DMS153 (cell line): ENCODE results near the gene WNT11.

ENCODE experiments used
- DNase-seq: peaks from one replicate; lab custom pipeline; 2025; lab: John Stamatoyannopoulos, UW

WNT11 gene

GRCh38 chr11:76218449-76219178 is 12.3 kb upstream of the WNT11 start:
- no peak for DNase-seq

DNA sequence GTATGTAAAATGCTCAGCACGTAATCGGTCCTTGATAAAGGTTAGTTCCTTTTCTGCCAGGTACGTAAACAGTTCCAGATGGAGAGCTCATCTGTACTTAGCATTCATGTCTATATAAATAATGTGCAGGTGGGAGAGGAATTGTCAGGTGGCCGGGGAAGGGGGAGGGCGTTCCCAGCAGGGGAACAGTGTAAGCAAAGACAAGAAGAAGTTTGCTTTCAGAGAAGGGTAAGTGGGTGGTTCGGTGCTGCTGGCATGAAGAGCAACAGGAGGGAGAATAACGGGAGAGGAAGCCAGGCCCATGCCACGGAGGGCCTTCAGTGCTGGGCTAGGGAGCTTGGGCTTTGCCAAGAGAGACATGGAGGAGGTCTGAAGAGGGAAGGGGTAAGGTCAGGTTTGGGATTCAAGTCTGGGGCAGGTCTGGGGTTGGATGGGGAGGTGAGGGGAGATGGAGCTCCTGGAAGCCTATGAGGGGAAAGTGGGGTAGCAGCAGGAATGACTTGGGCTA is 11.4 kb upstream of the WNT11 start:
- peak; percentile 80 for DNase-seq

GRCh38 chr11:76216536-76217325 is 10.4 kb upstream of the WNT11 start:
- DNase-seq, result no peak

DNA sequence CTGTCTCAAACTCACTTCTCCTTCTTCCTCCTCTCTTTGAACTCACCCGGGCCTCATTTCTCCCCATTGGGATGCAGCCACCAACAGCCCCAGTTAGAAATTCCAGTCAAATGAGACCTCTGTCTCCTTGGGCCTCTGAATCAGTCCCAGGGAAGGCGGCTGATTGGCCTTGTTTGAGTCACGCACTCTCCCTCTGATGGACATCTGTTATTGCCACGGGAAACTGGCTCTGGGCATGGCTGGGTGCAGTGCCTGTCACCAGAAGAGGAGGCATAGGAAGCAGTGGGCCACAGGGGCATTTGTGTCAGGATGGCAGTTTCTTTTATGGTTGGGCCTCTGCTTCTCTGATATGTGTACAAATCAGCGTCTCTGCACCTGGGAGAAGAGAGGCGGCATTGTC is 9.6 kb upstream of the WNT11 start:
- DNase-seq, result no peak

DNA sequence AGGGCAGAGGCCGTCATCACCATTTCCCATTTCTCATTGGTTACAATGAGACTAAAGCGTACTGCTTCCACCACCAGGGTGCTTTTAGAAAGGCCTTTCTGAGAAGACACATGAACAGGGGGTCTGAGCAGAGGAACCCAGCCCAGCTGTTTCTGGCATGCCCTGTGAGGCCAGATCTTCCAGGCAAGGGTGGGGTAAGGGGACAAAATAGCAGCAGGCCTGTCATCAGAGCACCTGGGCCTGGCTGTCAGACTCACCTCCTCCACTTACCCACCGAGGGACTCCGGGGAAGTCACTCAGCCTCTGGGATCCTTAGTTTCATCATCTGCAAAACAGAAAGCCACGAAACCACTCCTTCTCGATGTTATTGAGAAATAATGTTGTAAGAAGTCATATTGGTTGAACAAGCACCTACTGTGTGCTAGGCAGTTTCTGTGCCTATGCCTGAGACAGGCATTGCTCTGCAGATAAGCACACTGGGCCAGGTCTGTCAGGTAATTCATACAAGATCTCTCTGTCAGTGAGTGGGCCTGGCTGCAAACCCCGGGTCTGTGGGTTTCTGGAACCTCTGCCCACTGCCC is 8.8 kb upstream of the WNT11 start:
- DNase-seq, result no peak

DNA sequence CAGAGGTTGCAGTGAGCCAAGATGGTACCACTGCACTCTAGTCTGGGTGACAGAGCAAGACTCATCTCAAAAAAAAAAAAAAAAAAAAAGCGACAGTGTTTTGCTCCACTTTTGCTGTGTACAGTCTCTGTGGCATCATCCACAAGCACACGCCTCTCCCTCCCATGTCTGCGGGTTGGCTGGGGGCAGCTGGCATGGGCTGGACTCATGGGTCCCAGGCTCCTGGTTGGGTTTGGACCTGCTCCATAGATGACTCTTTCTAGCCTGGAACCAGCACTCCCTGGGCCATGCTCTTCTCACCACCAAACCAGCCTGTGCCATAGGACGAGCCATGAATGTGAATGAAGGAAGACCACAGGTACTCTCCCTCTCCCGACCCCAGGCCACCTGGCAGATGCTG is 7.9 kb upstream of the WNT11 start:
- no peak for DNase-seq

- DNase-seq, result no peak
Measured at GRCh38 chr11:76212086-76213035, 6.1 kb upstream of the WNT11 start.

DNA sequence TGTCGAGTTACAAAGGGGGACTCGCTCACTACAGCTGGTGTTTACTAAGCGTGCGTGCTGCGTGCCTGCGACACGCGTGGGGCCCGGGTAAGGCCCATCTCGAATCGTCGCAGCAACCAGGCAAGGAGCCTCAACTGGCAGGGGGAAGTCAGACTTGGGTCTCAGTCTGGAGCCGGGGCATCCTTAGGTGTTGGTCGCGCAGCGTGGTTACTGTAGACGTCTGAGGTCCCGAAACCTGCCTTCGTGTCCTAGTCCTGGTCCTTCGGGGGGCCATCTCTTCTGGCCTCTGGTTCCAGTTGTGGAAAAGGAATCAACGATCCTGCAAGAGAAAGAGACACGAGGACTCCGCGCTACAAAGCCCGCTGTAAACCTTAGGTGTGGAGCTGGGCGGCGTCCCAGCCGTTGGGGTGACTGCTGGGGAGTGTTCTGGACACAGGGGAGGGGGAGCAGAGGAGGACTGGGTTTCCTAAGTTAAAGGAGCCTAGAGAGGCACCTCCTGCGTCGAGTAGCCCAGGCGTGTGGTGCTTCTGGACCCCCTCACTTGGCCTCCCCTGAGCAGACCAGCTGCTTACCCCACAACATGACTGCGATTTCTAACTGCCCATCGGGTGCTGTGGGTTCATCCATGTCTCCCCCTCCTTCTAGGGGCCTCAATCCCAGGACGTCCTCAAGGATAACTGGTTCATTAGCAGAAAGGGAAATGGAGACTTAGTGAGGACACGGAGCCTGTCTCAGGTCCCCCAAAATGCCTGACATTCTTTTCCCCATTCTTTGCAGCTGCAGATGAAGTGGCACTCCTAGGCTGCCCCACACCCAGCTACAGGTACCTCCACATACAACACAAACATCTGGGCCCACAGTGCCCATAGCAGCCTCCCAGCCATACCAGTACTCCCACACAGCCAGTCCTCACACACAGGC is 4.9 kb upstream of the WNT11 start:
- DNase-seq, result no peak

GRCh38 chr11:76209973-76210930 is 4.0 kb upstream of the WNT11 start:
- peak; percentile 50 for DNase-seq

DNA sequence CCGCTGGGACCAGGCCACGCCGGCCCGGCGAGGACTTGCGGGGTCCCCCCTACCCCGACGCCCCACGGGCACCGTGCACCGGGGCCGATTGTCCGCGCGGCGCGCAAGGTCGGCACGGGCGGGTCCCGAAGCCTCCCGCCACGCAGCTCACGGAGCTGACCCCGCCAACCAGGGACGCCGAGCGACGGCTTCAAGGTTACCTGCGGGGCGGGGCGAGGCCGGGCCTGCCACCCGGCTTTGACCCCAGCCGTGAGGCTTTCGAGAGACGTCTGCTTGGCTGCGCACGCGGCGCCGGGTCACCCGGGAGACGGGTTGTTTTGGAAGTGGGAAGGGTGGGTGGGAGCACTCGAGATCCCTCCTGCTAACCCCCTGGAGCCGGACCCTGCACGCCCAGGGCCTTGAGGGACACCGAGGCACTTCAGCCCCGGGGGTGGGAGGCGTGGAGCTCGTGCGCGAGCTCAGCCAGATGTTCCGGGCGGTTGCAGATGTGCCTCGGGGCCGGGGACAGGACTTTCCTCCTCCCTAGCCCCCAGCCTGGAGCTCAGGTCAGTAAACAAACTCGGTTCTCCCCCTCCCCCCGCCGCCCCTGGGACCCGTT is 3.2 kb upstream of the WNT11 start:
- DNase-seq, result no peak

GRCh38 chr11:76208438-76209374 is 2.4 kb upstream of the WNT11 start:
- DNase-seq, result peak; percentile 61

DNA sequence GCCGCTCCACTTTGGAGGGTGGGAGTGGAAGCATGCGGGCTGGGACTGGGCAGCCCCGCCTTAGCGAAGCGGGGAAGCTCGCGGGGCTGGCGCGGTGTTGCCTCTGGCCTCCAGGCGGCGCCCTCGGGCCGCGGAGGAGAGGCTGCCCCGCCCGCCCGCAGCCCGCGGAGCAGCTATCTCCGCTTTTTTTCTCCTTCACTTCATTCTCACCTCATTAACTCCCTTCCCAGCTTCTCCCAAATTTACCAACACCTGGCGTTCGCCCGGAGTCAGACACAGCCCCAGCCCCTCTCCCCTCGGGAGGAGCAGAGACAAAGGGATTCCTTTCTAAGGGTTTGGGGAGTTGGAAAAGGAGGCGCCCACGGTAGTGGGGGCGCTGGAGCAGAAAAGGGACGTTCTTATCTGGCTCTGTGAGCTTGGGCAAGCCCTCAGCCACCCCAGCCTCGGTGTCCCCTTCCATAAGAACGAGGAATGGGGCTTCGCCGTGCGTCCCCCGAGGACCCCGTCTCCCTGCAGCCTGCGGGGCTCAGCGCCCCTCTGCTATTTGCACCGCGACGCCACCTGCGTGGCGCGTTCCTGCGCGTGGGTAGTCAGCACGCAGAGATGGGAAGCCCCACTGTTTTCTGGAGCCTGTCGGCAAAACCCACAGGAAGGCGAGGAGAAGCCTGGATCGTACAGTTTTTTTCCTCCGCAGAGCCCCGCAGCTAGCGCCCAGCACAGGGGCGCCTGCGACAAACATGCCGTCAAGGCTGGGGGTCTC is 1.5 kb upstream of the WNT11 start:
- peak; percentile 73 for DNase-seq

DNA sequence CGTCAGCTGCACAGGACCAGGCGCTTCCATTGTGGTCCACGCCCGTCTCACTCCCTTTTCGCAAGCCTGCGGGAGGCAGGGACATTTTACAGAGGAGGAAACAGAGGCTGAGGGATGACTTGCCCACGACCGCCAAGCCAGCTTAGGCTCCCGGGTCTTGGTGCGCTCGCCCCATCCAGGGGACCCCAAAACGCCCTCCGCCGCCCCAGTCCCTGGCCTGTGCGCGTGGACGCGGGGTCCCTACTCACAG is 300 bp downstream of the WNT11 start:
- no peak for DNase-seq

DNA sequence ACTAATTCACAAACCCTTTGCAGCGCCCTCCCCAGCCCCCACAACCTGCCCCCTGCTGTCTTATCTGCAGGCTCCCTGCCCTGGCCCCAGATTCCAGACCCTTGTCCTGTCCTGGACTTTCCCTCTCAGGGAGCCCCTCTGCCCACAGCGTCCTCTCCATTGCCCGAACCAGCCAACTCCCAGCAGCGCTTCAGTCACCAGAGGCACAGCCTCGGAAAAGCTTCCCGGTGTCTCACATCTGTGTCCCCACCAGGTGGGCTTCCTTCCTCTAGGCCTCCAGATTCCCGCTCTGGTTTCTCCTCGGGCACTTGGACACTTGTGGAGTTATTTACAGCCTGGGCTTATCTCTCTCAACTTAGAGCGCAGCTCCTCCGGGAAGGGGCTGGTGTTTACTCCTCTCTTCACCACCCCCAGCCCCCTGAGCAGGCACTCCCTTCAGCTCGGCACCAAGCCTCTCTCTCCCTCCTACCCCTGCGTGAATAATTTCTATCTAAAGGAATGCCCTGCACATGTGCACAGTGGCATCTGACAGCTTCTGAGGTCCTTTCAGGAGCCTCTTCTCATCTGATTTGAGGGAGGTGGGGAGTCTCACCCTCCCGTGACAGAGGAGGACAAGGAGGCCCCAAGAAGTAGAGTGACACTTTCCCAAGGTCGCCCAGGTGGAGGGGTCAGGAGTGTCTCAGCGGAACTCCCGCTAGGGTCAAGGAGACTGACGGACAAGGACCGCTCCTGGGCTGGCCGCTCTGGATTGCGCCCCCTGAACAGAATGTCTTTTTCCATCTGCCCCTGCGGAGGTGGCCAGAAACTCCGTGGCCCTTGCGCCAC is 838 bp downstream of the WNT11 start:
- no peak for DNase-seq

DNA sequence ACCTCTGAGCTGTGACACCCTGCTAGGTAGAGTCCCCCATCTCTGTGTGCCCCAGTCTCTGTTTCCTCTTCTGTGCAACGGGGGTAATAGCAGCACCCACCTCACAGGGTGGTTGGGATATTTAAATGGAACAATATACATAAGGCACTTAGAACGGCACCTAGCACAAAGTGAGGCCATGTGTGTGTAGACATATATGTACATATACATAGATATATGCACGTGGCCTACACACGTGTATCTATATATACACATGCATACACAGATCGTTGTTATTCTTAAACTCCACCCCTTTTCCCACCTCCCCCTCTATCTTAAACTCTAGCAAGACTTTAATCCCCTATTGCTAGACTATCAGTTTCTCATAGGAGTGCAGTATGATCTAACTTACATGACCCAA is 2.4 kb downstream of the WNT11 start:
- DNase-seq, result no peak

DNA sequence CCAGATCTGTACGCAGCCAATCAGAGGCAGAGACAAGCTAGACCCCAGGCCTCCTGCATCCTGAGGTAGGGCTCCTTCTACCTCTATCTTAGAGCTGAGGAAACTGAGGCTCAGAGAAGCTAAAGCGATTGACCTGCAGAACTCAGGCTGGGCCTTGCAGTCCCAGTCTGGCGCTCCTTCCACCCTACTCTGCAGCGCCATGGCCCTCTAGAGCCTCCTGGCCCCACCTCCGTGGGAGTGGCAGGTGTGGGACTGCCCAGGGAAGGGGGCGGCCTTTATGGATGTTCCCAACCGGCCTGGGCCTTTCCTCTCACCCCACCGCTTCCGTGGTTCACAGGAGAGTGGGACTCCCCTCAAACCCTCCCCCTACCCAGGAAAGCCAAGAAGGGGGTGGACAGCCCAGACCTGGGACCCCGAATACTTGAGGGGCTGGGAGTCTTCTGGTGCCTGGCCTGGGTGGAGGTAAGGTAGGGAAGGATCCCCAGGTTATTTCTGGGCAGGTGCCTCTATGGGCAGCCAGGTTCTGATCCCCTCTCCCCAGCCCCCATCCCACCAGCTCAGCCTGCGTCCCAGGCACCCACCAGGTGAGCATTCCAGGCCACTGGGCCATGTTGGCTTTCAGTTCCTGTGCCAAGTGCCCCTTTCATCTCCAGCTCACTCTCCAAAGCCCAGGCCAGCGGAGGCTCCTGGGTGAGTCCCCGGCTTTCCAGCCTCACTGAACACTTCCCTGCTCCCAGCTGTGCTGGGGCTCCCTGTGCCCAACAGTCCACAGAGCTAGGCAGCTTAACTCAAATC is 3.0 kb downstream of the WNT11 start:
- no peak for DNase-seq
